Activated CD8-positive, alpha-beta T cell treated with anti-CD3 and anti-CD28 coated beads, Interleukin-2, amount 10 ng/mL, durations not matched to agents 7 days and 5 days (primary cell): Measurements from ENCODE around the gene POMP. TPM values are rescaled to one million over a fixed set of nuclear protein-coding genes. Genes with fewer than 3 reads are reported as not detected.
A peak's percentile ranks its signal among the peaks of the same experiment; 100 is the strongest.

ENCODE experiments used
- ATAC-seq: fragments of 150-1000 bp; cut with Tn5 transposase; one replicate; pipeline ENCODE4 v1.10.0; 2021; ENCODE audit warnings: moderate library complexity
- CTCF ChIA-PET: fragments of 350-600 bp; sonication (Branson Sonifier 250); formaldehyde crosslinking; loops from one replicate; lab custom pipeline; 2021; ENCODE audit warnings: antibody characterized with exemption; lab: Charles Lee
- POLR2A ChIA-PET: fragments of 350-600 bp; sonication (Branson Sonifier 250); formaldehyde crosslinking; loops from one replicate; lab custom pipeline; 2021; ENCODE audit warnings: antibody characterized with exemption; lab: Charles Lee
- DNase-seq: peaks from one replicate; pipeline ENCODE4 v3.0.0-alpha.2; 2020
- H3K27ac Mint-ChIP-seq: one replicate; pipeline ENCODE4 v1.8.0; 2021; ENCODE audit warnings: mild to moderate bottlenecking, mixed read lengths
- H3K27me3 Mint-ChIP-seq: one replicate; pipeline ENCODE4 v1.8.0; 2021; ENCODE audit warnings: low read depth, mixed read lengths
- H3K36me3 Mint-ChIP-seq: one replicate; pipeline ENCODE4 v1.8.0; 2021; ENCODE audit warnings: low read depth, mixed read lengths
- H3K4me1 Mint-ChIP-seq: one replicate; pipeline ENCODE4 v1.8.0; 2021; ENCODE audit warnings: low read depth, mixed read lengths
- H3K4me3 Mint-ChIP-seq: one replicate; pipeline ENCODE4 v1.8.0; 2021; ENCODE audit warnings: mild to moderate bottlenecking, mixed read lengths
- H3K9me3 Mint-ChIP-seq: one replicate; pipeline ENCODE4 v1.8.0; 2022; ENCODE audit warnings: mixed read lengths; ENCODE audit not compliant: insufficient read depth
- total RNA-seq, 2 experiments: library from RNA; stranded (reverse); gene quantifications; one replicate each; pipeline ENCODE4 v1.2.3, GENCODE V29; 2021

POMP gene
- total RNA-seq, 2 experiments from 2014 or later: 90.7 to 94.5 TPM

GRCh38 chr13:28704282-28704681 is 45.4 kb downstream of the POMP start:
- CTCF ChIA-PET: no interaction called here

GRCh38 chr13:28704919-28705318 is 46.0 kb downstream of the POMP start:
- Mint-ChIP-seq H3K4me3 (no peak overlapping the region), H3K27me3 (no peaks in the 10 kb centered on the region), H3K36me3 (peaks cover 38% of the 10 kb centered on the region), H3K4me1 (peaks cover 9% of the 10 kb centered on the region), H3K27ac (no peak overlapping the region), H3K9me3 (no peaks in the 10 kb centered on the region)
- DNase-seq (no peak), ATAC-seq (no peak)
- ChIA-PET POLR2A (no interaction called here), CTCF (no interaction called here)

More at GRCh38 chr13:28704282-28704681, 45.4 kb downstream of the POMP start:
- Mint-ChIP-seq H3K4me3 (no peak overlapping the region), H3K27ac (no peak overlapping the region), H3K4me1 (peaks cover 9% of the 10 kb centered on the region), H3K9me3 (no peaks in the 10 kb centered on the region), H3K27me3 (no peaks in the 10 kb centered on the region), H3K36me3 (peaks cover 32% of the 10 kb centered on the region)
- no peak for DNase-seq
- POLR2A ChIA-PET: no interaction called here
- no peak for ATAC-seq

DNA sequence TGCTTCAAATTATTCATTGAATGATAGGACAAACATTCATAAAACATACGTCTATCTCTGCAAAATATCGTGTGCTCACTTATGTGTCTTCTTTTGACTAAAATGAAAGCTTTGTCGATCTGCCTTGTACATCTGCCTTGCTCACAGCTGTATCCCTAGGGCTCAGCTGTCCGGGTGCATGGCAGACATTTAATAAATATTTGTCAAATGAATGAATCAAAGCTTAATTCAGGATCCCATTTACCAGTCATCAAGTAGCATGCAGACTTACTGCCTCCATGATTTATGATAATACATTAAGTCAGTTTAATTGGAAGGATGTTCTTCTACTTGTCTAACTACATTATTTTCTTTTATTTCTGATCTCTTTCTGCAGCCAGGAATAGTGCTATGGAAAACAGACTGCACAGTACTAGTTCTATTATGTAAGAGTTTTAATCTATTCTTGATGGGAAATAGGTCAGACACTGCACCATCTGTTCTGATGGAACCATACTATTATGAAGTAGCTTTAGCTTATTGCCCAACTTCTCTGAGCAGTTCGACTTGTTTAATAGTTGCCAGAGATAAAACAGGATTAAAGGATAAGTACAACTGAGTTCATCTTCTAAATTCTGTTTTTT is 46.6 kb downstream of the POMP start:
- Mint-ChIP-seq H3K9me3 (no peaks in the 10 kb centered on the region), H3K27me3 (no peaks in the 10 kb centered on the region), H3K27ac (no peak overlapping the region), H3K4me1 (peaks cover 9% of the 10 kb centered on the region), H3K36me3 (peaks cover 35% of the 10 kb centered on the region), H3K4me3 (no peak overlapping the region)
- ChIA-PET POLR2A (interaction anchor here (0.7 kb wide), 1 partner anchor 355 kb away, joined by 4 read pairs; no protein-coding TSS in a partner anchor), CTCF (no interaction called here)
- no peak for ATAC-seq
- no peak for DNase-seq

DNA sequence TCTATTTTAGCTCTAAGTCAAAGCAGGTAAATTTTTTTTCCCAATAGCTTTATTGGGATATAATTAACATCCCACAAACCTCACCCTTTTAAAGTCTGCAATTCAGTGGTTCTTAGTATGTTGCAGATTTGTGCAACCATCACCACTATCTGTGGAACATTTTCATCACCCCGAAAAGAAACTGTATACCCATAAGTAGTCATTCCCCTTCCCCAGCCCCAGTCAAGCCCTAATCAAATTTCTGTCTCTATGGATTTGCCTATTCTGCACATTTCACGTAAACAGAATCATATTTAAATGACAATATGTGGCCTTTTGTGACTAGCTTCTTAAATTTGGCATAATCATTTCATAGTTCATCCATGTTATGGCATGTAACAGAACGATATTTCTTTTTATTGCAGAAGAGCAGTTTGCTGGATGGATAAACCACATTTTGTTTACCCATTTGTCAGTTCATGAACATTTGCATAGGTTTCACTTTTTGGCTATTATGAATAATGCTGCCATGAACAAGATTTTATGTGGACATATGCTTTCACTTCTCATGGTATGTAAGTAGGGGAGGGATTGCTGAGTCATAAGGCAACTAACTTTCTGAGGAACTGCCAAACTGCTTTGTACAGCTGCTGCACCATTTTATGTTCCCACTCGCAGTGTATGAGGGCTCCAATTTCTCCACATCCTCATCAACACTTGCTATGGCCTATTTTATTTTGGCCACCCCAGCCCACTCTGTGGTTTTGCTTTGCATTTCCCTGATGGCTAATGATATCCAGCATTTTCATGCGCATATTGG is 48.9 kb downstream of the POMP start:
- Mint-ChIP-seq H3K27me3 (no peaks in the 10 kb centered on the region), H3K4me1 (peaks cover 9% of the 10 kb centered on the region), H3K4me3 (no peak overlapping the region), H3K9me3 (no peaks in the 10 kb centered on the region), H3K36me3 (peaks cover 24% of the 10 kb centered on the region), H3K27ac (no peak overlapping the region)
- ChIA-PET CTCF (no interaction called here), POLR2A (interaction anchor here (0.8 kb wide), 1 partner anchor 15 kb away, joined by 3 read pairs; no protein-coding TSS in a partner anchor)
- DNase-seq: peak; percentile 31
- peak; percentile 64 for ATAC-seq

DNA sequence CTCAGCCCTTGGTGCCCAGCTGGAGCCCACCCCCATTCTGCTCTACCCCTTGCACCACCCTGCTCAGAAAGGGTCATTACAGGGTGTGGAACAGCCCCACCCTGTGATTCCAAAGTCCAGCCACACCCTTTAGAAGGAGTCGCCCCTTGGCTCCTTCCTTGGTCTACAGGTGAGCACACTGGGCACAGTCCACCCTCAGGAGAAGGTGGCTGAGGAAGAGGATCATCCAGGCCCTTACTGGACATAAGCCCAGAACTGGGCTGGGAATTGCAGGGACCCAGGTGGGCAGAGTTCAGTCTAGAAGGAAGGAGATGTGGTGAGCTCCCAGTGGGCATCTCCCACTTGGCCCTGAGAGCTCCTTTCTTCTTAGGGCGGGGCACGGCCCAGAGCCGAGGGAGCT is 51.2 kb downstream of the POMP start:
- Mint-ChIP-seq H3K27ac (no peak overlapping the region), H3K9me3 (no peaks in the 10 kb centered on the region), H3K4me1 (peaks cover 9% of the 10 kb centered on the region), H3K27me3 (no peaks in the 10 kb centered on the region), H3K36me3 (peaks cover 26% of the 10 kb centered on the region), H3K4me3 (no peak overlapping the region)
- CTCF ChIA-PET: no interaction called here
- POLR2A ChIA-PET: no interaction called here
- no peak for DNase-seq
- no peak for ATAC-seq

DNA sequence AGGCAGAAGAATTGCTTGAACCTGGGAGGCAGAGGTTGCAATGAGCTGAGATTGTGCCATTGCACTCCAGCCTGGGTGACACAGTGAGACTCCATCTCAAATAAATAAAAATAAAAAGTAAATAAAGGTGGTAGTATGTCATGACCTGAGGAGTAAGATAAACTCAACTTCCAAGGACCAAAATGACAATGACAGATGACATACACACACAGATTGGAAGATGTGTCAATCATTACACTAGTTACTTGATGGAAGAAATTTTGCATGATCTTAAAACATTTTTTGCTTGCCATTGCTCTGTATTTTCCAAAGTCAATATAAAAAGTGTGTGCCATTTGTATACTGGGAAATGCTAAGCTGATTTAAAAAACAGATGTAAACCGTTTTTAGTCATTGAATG is 55.7 kb downstream of the POMP start:
- ATAC-seq: no peak
- H3K36me3 Mint-ChIP-seq: peaks cover 22% of the 10 kb centered on the region
- DNase-seq: no peak
- H3K27ac Mint-ChIP-seq: no peak overlapping the region
- H3K27me3 Mint-ChIP-seq: no peaks in the 10 kb centered on the region
- H3K9me3 Mint-ChIP-seq: no peaks in the 10 kb centered on the region
- POLR2A ChIA-PET: no interaction called here
- CTCF ChIA-PET: no interaction called here
- H3K4me3 Mint-ChIP-seq: no peak overlapping the region
- peaks cover 27% of the 10 kb centered on the region for H3K4me1 Mint-ChIP-seq

DNA sequence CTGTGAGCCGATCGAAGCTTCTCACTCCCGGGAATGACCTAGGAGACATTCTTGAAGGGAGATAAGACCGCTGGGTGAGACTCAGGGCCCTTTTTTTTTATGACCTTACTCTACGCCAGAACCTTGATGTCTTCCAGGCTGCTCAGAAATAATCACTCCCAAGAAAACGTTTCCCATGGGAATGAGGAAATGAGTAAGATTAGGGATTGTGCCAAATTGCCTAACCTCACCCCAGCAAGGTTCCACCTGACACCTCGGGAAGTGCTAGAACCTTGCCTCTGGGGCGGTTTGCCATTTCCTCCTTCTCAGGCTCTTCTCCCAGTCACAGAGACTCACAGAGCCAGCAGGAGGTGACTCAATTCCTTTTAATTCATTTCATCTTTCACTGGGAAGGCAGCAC is 57.6 kb downstream of the POMP start:
- Mint-ChIP-seq H3K9me3 (no peaks in the 10 kb centered on the region), H3K27ac (no peak overlapping the region), H3K4me3 (peak overlapping the region; percentile 4), H3K27me3 (no peaks in the 10 kb centered on the region), H3K4me1 (peaks cover 29% of the 10 kb centered on the region), H3K36me3 (peaks cover 18% of the 10 kb centered on the region)
- DNase-seq (no peak), ATAC-seq (no peak)
- ChIA-PET POLR2A (interaction anchor here (4.6 kb wide), 1 partner anchor 58 kb away, joined by 29 read pairs; the partner anchor contains the start of gene POMP), CTCF (no interaction called here)

DNA sequence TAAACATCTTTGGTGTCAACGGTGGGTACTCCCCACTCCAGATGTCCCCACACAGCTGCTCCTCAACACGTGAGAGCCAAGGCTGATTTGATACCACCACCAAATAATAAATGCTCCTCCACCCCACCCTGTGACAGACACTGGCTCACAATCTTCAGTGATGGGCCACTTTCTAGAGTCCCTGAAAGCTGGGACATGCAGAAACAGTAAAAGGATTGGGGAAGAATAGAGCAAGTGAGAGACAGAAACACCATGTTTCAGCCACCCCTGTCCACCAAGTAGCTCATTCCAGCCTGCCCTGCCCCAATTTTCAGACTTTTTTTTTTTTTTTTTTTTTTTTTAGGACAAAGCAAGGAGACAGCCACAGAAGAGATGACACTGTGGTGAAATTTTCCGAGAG is 58.2 kb downstream of the POMP start:
- POLR2A ChIA-PET: interaction anchor here (4.6 kb wide), 1 partner anchor 59 kb away, joined by 29 read pairs; the partner anchor contains the start of gene POMP
- H3K27me3 Mint-ChIP-seq: peaks cover 3% of the 10 kb centered on the region
- CTCF ChIA-PET: no interaction called here

GRCh38 chr13:28718196-28718542 is 59.2 kb downstream of the POMP start:
- Mint-ChIP-seq H3K4me3 (peak overlapping the region; percentile 85), H3K27me3 (peaks cover 9% of the 10 kb centered on the region), H3K36me3 (peaks cover 13% of the 10 kb centered on the region), H3K27ac (peak overlapping the region; percentile 87), H3K9me3 (no peaks in the 10 kb centered on the region), H3K4me1 (peaks cover 29% of the 10 kb centered on the region)
- ChIA-PET POLR2A (interaction anchor here (4.6 kb wide), 1 partner anchor 60 kb away, joined by 29 read pairs; the partner anchor contains the start of gene POMP), CTCF (interaction anchor here (0.7 kb wide), 1 partner anchor 89 kb away, joined by 3 read pairs; no protein-coding TSS in a partner anchor)
- DNase-seq (no peak), ATAC-seq (no peak)

More for the DNA sequence above, 58.2 kb downstream of the POMP start:
- DNase-seq: no peak
- Mint-ChIP-seq H3K4me1 (peaks cover 29% of the 10 kb centered on the region), H3K4me3 (peak overlapping the region; percentile 85), H3K9me3 (no peaks in the 10 kb centered on the region), H3K27ac (peak overlapping the region; percentile 30), H3K36me3 (peaks cover 16% of the 10 kb centered on the region)
- ATAC-seq: no peak

GRCh38 chr13:28718543-28719226 is 59.8 kb downstream of the POMP start, which contains the start of gene SLC46A3:
Gene SLC46A3, minus strand, starts transcription at chr13:28718970. Its CDS starts 972 bp downstream, at chr13:28717998.
- ATAC-seq (peak; percentile 100), DNase-seq (peak; percentile 97)
- POLR2A ChIA-PET: interaction anchor here (4.6 kb wide), 1 partner anchor 60 kb away, joined by 29 read pairs; the partner anchor contains the start of gene POMP
- H3K36me3 Mint-ChIP-seq: peaks cover 11% of the 10 kb centered on the region
- H3K4me1 Mint-ChIP-seq: peaks cover 29% of the 10 kb centered on the region
- H3K27ac Mint-ChIP-seq: peak within 1 kb of the TSS; percentile 87
- H3K27me3 Mint-ChIP-seq: peaks cover 9% of the 10 kb centered on the region
- H3K9me3 Mint-ChIP-seq: no peaks in the 10 kb centered on the region
- CTCF ChIA-PET: no interaction called here
- H3K4me3 Mint-ChIP-seq: peak within 1 kb of the TSS; percentile 85

- ChIA-PET POLR2A (interaction anchor here (4.6 kb wide), 1 partner anchor 61 kb away, joined by 29 read pairs; the partner anchor contains the start of gene POMP), CTCF (no interaction called here)
- H3K4me3 Mint-ChIP-seq: peak overlapping the region; percentile 85
- DNase-seq: no peak
- peaks cover 9% of the 10 kb centered on the region for H3K27me3 Mint-ChIP-seq
- H3K9me3 Mint-ChIP-seq: no peaks in the 10 kb centered on the region
- no peak for ATAC-seq
- H3K4me1 Mint-ChIP-seq: peaks cover 29% of the 10 kb centered on the region
- H3K36me3 Mint-ChIP-seq: peaks cover 11% of the 10 kb centered on the region
- H3K27ac Mint-ChIP-seq: peak overlapping the region; percentile 87
These were observed 60.5 kb downstream of the POMP start for GRCh38 chr13:28719227-28720055.
